Parathyroid adenoma (tissue), 2 donors: Measurements from ENCODE around the gene GRM8.

Experiments
- H2AFZ ChIP-seq: fragments of 300-600 bp; sonication (generic); one replicate; pipeline ENCODE4 v1.7.0; 2017; ENCODE audit warnings: antibody characterized with exemption, mild to moderate bottlenecking
- H3K27ac ChIP-seq: fragments of 300-600 bp; sonication (generic); one replicate; pipeline ENCODE4 v1.7.0; 2017
- H3K27me3 ChIP-seq: fragments of 300-600 bp; sonication (generic); one replicate; pipeline ENCODE4 v1.7.0; 2017; ENCODE audit warnings: low read length; ENCODE audit not compliant: control insufficient read depth, insufficient read depth
- H3K36me3 ChIP-seq: fragments of 300-600 bp; sonication (generic); one replicate; pipeline ENCODE4 v1.7.0; 2017; ENCODE audit warnings: low read length; ENCODE audit not compliant: control insufficient read depth, insufficient read depth
- H3K4me1 ChIP-seq: fragments of 300-600 bp; sonication (generic); one replicate; pipeline ENCODE4 v1.7.0; 2017; ENCODE audit warnings: control low read depth
- H3K4me2 ChIP-seq: fragments of 300-600 bp; sonication (generic); one replicate; pipeline ENCODE4 v1.7.0; 2017; ENCODE audit warnings: low read length
- H3K4me3 ChIP-seq: fragments of 300-600 bp; sonication (generic); one replicate; pipeline ENCODE4 v1.7.0; 2017; ENCODE audit warnings: low read depth, low read length
- H3K79me2 ChIP-seq: fragments of 300-600 bp; sonication (generic); one replicate; pipeline ENCODE4 v1.7.0; 2017; ENCODE audit warnings: control low read depth
- H3K9ac ChIP-seq: fragments of 300-600 bp; sonication (generic); one replicate; pipeline ENCODE4 v1.7.0; 2017; ENCODE audit warnings: mild to moderate bottlenecking
- H3K9me3 ChIP-seq: fragments of 300-600 bp; sonication (generic); one replicate; pipeline ENCODE4 v1.7.0; 2017; ENCODE audit warnings: low read length; ENCODE audit not compliant: control insufficient read depth
- CTCF ChIP-seq: fragments of 300-600 bp; sonication (generic); IDR thresholded peaks from one replicate; pipeline ENCODE4 v1.7.0; 2017; ENCODE audit warnings: antibody characterized with exemption, mild to moderate bottlenecking
- donor health status: primary hyperparathyroidism.

GRM8 gene

GRCh38 chr7:126424985-126425384, 827.8 kb downstream of the GRM8 start:
- Histone ChIP-seq H3K9me3 (no peaks in the 10 kb centered on the region), H3K4me2 (no peak overlapping the region), H3K36me3 (no peaks in the 10 kb centered on the region), H2AFZ (no peak overlapping the region), H3K9ac (no peak overlapping the region), H3K4me3 (no peak overlapping the region), H3K27ac (no peak overlapping the region), H3K27me3 (no peaks in the 10 kb centered on the region), H3K79me2 (no peaks in the 10 kb centered on the region), H3K4me1 (no peaks in the 10 kb centered on the region)
- TF ChIP-seq CTCF, result no peak

GRCh38 chr7:126419047-126419446, 833.7 kb downstream of the GRM8 start:
- H3K9ac ChIP-seq, result no peak overlapping the region
- no peak for TF ChIP-seq CTCF
- H3K4me1 ChIP-seq, result no peaks in the 10 kb centered on the region
- H3K4me3 ChIP-seq, result no peak overlapping the region
- H3K27ac ChIP-seq, result no peak overlapping the region
- no peaks in the 10 kb centered on the region for H3K9me3 ChIP-seq
- no peak overlapping the region for H2AFZ ChIP-seq
- H3K79me2 ChIP-seq, result no peaks in the 10 kb centered on the region
- H3K27me3 ChIP-seq, result no peaks in the 10 kb centered on the region
- H3K36me3 ChIP-seq, result no peaks in the 10 kb centered on the region
- H3K4me2 ChIP-seq, result no peak overlapping the region

GRCh38 chr7:126411821-126412383, 840.8 kb downstream of the GRM8 start:
- no peaks in the 10 kb centered on the region for H3K79me2 ChIP-seq
- no peak overlapping the region for H3K4me2 ChIP-seq
- H3K9me3 ChIP-seq, result no peaks in the 10 kb centered on the region
- no peak overlapping the region for H3K4me3 ChIP-seq
- no peaks in the 10 kb centered on the region for H3K4me1 ChIP-seq
- no peak overlapping the region for H3K27ac ChIP-seq
- H3K9ac ChIP-seq, result no peak overlapping the region
- no peak for TF ChIP-seq CTCF
- H3K36me3 ChIP-seq, result no peaks in the 10 kb centered on the region
- H3K27me3 ChIP-seq, result no peaks in the 10 kb centered on the region
- H2AFZ ChIP-seq, result no peak overlapping the region

- Histone ChIP-seq H3K4me2 (no peak overlapping the region), H3K9me3 (no peaks in the 10 kb centered on the region), H3K27me3 (no peaks in the 10 kb centered on the region), H3K36me3 (no peaks in the 10 kb centered on the region), H2AFZ (no peak overlapping the region), H3K27ac (no peak overlapping the region), H3K4me3 (no peak overlapping the region), H3K9ac (no peak overlapping the region), H3K79me2 (no peaks in the 10 kb centered on the region), H3K4me1 (no peaks in the 10 kb centered on the region)
- no peak for TF ChIP-seq CTCF
Observed at GRCh38 chr7:126411032-126411820, 841.5 kb downstream of the GRM8 start.

GRCh38 chr7:126403040-126403439, 849.7 kb downstream of the GRM8 start:
- Histone ChIP-seq H3K27me3 (no peaks in the 10 kb centered on the region), H3K27ac (no peak overlapping the region), H3K36me3 (no peaks in the 10 kb centered on the region), H3K79me2 (no peaks in the 10 kb centered on the region), H2AFZ (no peak overlapping the region), H3K4me3 (no peak overlapping the region), H3K4me2 (no peak overlapping the region), H3K9me3 (no peaks in the 10 kb centered on the region), H3K9ac (no peak overlapping the region), H3K4me1 (no peaks in the 10 kb centered on the region)
- TF ChIP-seq CTCF, result no peak
